Transverse colon (tissue), 4 donors: ENCODE measurements around the gene GRB14.
A peak's percentile ranks its signal among the peaks of the same experiment; 100 is the strongest.

Experiments used
- POLR2A ChIP-seq: fragments of 450-650 bp; IDR thresholded peaks from one replicate; pipeline ENCODE4 v1.6.1; 2016; ENCODE audit warnings: antibody characterized with exemption, mild to moderate bottlenecking, moderate library complexity
- POLR2AphosphoS5 ChIP-seq, 3 donors: sonication (generic); formaldehyde crosslinking; IDR thresholded peaks; one replicate each; pipeline ENCODE4 v1.6.1; 2016; ENCODE audit warnings: antibody characterized with exemption in 3 of 3
- TF ChIP-seq, protein P1 (sequence below), 5 experiments: fragments of 200-600 bp in 3 of 5; fragments of 450-650 bp in 2 of 5; sonication (generic) in 3 of 5; IDR thresholded peaks; 1 replicate in 2 of 5; 2 replicates in 3 of 5; pipeline ENCODE4 v1.5.1; 2016 to 2017; ENCODE audit warnings: antibody characterized with exemption in 5 of 5, inconsistent platforms in 3 of 5, mild to moderate bottlenecking in 2 of 5, moderate library complexity in 1 of 5

DNA sequence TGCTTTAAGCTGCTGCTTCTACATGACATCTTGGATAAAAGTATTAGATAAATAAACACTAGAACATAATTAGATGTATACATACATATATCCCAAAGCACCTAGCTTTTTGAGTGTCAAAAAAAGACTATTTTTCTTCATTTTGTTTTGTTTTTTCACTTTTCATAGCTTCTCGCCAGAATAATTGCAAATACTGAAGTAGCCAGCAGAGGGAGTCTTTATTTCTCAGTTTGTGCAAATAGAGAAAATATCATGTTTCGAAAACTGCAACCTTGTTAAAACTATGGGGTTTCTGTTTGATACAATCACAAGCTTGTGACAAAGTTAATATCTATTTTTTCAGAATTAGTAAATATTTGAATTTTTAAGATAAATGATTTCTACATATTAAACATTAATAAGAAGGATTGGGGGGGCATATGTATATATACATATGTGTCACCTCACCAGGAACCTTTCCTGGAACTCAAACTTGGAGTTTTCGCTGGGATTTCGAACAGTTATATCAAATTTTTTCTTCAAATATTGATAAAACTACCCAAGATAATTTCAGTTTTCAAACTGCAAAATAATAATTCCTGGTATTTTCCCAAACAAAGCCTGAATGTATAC, 61.0 kb downstream of the GRB14 start:
- TF ChIP-seq, protein P1, sequence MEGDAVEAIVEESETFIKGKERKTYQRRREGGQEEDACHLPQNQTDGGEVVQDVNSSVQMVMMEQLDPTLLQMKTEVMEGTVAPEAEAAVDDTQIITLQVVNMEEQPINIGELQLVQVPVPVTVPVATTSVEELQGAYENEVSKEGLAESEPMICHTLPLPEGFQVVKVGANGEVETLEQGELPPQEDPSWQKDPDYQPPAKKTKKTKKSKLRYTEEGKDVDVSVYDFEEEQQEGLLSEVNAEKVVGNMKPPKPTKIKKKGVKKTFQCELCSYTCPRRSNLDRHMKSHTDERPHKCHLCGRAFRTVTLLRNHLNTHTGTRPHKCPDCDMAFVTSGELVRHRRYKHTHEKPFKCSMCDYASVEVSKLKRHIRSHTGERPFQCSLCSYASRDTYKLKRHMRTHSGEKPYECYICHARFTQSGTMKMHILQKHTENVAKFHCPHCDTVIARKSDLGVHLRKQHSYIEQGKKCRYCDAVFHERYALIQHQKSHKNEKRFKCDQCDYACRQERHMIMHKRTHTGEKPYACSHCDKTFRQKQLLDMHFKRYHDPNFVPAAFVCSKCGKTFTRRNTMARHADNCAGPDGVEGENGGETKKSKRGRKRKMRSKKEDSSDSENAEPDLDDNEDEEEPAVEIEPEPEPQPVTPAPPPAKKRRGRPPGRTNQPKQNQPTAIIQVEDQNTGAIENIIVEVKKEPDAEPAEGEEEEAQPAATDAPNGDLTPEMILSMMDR (IDR thresholded peaks at IDR 0.05): peak; percentile 55 to 66 (median 60)
- TF ChIP-seq POLR2A (no peak), POLR2AphosphoS5 (IDR thresholded peaks at IDR 0.05) (no peak)
